HG02642 (cell line): ENCODE results near the gene ZNF497.
"Not testable (repeated sequence)": the region's sequence is repeated elsewhere in the genome, so short reads cannot be mapped to it uniquely, and the experiment has no call there.

Source experiments
- ATAC-seq: cut with Tn5 transposase; IDR thresholded peaks from one replicate; pipeline ENCODE4 v1.9.1; 2021; ENCODE audit warnings: mild to moderate bottlenecking; ENCODE audit not compliant: unreplicated experiment, poor library complexity

The ZNF497 gene

DNA sequence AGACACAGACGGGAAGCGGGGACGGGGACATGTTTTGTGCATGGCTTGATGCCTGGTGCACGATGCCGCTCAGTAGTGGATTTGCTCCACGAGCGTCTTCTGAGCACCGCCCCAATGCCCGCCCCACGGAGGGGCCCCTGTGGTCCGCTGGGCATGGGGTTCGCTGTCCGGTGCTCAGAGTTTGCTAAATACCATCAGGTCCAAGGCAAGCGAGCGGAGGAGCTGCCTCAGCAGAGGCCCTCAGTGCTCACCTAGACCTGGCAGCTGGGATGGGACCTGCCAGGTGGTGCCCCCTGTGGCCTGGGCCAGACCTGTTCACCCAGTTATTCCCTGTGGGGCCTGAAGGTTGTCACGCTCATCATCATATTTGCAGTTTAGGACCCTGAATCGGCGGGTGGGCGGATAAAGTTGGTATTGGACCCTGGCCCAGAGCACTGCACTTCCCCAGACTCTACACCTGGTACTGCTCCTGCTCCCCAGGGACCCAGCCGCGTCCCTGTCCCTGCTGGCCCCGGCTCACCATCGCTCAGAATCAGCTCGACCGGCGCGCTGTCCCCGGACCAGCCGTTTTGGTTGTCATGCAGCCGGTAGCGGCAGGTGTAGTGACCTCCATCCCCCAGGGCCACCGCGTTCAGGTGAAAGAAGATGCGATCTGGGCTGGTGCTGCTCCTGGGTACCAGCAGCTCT, 11.5 kb downstream of the ZNF497 start:
- no peak for ATAC-seq

DNA sequence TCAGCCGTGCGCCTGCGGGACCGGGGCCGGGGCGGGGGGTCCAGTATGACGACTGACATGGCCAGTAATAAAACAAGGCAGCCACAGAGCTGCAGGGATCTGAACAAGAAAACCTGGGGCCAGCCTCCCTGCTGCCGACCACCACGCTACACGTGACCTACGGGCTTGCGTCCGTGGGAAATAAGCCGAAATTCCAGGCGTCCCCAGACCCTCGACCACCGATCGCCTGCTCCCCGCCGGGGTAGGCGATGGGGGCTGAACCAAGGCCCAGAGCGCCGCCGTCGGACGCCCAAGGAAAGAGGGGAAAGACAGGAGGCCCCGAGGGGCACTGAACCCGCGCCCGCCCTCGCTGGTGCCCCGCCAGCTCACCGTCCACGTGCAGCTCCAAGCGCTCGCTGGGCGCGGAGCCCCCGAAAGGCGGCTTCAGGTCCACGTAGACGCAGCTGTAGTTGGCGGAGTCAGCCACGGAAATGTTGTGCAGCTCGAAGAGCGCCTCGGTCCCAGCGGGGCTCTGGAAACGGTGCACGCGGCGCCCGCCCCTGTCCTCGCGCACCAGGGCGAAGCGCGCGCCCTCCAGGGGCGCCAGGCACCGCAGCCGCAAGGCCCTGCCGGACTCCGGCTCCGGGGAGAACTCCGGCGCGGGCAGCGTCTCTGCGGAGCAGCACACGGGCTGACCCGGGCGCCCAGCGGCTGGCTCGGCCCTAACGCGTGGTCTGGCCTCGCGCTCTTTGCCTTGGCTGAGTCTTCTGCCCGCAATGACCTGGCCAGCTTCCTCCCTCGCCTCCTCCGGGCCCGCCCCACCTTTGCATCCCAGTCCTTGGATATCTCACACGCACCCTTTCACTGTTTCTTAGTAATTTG, 12.3 kb downstream of the ZNF497 start:
- ATAC-seq: no peak

DNA sequence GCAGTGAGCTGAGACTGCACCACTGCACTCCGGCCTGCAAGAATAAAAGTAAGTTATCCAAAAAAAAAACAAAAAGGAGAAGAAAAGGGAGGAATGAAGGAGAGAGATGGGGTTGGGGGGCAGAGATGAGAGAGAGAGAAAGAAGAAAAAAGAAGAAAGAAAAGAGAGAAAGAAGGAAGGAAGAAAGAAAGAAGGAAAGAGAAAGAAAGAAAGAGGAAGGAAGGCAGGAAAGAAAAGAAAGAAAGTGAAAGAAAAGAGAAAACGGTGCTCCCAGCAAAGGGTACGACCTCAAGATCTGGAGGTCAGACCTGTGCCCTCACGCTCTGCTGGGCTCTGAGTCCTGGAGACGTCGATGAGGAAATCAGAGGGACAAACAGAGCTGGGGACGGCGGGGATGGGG, 13.0 kb downstream of the ZNF497 start:
- no peak for ATAC-seq

DNA sequence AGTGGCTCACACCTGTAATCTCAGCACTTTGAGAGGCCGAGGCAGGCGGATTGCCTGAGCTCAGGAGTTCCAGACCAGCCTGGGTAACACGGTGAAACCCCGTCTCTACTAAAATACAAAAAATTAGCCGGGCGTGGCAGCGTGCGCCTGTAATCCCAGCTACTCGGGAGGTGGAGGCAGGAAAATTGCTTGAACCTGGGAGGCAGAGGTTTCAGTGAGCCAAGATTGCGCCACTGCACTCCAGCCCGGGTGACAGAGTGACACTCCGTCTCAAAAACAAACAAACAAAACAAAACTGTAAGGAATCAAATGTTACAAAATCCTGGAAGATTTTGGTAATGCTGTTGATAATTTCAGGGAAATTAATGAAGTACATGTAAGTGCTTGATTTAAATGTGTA, 14.5 kb downstream of the ZNF497 start:
- not testable (repeated sequence) for ATAC-seq

DNA sequence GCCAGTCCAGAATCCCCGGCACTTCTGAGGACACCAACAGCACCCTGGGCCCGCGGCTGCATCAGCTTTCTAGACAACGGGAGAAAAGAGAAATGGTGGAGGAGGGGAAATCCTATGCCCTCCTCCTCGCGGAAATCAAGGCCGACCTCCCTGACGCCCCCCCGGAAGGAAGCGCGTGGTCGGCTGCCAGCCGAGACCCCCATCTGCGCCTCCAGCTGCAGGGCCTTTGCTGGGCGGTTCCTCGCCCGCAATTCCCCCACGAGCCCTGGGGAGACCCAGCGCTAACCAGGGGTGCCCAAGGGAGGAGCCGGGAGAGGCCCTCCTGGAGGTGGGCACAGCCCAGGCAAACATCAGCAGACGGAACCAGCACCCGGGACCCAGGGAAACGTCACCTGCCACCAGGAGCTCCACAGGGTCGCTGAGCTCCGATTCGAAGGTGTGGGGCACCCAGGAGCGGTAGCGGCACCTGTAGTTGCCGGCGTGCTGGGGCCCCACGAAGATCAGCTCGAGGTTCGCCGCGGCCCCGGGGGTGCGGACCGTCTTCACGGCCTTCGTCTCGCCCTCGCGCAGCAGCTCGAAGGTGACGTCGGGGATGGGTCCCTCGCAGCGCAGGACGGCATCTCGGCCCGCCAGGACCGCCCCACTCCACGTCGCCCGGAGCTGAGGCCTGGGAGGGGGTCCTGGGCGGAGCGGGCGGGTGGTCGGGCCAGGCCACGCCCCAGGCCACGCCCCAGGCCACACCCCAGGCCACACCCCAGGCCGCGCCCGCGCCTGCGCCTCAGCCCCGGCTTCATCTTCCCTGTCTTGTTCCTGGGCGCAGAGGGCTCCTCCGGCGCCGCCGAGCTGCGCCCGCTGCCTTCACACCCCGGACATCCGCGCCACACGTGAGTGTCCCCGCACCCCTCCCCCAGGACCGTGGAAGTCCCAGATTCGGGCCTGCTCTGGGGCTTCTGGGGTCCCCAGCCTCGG, 15.3 kb downstream of the ZNF497 start:
- ATAC-seq: peak; percentile 89

DNA sequence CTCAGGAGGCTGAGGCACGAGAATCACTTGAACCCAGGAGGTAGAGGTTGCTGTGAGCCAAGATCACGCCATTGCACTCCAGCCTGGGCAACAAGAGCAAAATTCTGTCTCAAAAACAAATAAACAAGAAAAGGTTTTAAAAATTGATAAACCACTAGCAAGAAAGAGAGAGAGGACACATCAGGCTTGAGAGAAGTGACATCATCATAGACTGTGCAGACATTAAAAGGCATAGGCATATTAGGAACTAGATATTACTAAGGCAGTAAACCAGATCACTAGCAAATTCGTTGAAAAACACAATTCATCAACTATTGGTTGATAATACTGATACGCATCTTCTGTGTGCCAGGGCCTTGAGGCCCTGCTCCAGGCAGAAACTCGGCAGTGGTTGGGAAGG, 17.0 kb downstream of the ZNF497 start:
- no peak for ATAC-seq

DNA sequence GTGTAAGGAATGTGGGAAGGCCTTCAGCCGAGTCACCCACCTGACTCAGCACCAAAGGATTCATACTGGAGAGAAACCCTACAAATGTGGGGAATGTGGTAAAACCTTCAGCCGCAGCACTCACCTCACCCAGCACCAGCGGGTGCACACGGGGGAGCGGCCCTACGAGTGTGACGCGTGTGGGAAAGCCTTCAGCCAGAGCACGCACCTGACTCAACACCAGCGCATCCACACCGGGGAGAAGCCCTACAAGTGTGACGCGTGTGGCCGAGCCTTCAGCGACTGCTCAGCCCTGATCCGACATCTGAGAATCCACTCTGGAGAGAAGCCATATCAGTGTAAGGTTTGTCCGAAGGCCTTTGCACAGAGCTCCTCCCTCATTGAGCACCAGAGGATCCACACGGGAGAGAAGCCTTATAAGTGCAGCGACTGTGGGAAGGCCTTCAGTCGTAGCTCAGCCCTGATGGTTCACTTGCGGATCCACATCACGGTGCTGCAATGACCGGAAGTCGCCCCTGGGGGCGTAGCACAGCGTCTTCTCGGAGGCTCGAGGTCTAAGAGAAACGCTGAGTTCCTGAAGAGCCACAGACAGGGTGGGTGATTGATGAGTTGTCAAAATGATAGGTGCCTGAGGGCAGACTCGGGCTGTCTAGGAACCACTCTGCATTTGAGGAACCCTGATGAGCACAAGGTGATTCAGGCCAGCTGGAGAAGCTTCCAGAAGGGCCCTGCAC, 23.6 kb downstream of the ZNF497 start:
- no peak for ATAC-seq

DNA sequence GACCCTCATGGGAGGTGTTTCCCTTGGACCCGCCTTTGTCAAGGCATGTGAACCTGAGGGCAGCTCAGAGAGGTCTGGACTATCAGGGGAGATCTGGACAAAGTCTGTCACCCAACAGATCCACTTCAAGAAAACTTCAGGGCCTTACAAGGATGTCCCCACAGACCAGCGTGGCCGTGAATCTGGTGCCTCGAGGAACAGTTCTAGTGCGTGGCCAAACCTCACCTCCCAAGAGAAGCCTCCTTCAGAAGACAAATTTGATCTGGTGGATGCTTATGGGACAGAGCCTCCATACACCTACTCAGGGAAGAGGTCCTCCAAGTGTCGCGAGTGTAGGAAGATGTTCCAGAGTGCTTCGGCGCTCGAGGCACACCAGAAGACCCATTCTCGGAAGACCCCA, 24.2 kb downstream of the ZNF497 start:
- no peak for ATAC-seq

DNA sequence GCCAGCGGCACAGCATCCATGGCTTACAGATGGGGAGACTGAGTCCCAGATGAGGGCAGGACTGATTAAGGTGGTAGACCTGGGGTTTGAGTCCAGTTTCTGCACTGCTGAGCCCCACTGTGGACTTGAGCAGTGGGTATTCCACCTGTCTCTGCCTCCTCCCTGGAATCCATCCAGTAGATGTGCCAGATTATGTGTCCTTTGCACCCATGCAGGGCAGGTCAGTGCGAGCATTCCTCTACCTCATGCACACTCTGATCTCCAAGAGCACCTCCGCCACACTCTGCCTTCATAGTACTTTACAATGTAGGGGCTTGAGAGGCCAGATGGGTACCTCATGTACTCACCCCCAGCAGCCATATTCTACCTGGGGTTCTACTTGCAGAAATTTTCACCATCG, 25.7 kb downstream of the ZNF497 start:
- ATAC-seq: no peak

DNA sequence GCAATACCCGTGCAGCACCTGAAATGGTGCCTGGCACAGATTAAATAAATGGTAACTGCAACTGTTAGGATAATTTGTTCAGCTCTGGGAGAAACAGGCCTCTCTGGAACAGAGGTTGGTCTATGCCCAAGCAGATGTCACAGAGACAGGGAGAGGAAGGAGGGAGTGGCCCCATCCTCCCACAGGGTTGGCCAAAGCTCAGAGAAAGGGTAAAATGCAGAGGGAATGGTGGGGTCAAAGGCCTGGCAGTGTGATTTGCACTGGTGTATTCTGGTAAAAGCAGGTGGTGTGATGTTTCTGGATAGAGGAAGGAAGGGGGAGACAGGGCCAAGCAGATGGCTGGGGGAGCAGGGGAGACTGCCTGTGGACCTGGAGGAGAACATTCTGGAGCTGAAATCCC, 26.3 kb downstream of the ZNF497 start:
- no peak for ATAC-seq

DNA sequence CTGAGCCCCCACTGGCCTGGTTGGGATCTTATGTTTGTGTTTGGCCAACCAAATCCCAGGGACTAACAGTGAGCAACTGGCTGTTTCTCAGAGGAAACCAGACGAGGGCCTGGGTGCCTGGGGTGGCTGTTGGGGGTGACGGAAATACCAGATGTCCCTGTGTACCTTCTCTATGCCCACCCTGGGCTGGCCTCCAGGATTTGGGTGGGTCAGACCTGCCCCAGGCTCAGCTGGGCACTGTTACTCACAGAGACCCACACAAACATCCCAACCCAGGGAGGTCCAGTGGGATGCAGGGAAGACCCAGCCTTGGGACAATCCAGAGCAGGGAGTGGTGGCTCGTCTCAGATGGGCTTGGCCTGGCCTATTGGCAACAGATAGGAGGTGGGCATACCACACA, 26.9 kb downstream of the ZNF497 start:
- no peak for ATAC-seq

DNA sequence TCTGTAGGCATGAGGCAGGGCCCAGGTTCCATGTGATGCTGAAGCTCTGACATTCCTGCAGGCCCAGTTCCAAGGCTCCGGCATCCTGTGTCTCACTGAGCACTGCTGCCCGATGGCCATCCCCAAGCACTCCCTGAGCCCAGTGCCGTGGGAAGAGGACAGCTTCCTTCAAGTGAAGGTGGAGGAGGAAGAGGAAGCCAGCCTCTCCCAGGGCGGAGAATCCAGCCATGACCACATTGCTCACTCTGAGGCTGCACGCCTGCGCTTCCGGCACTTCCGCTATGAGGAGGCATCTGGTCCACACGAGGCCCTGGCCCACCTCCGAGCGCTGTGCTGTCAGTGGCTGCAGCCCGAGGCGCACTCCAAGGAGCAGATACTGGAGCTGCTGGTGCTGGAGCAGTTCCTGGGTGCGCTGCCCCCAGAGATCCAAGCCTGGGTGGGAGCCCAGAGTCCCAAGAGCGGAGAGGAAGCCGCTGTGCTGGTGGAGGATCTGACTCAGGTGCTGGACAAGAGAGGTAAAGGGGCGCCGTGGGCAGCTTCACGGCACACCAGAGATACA, 27.8 kb downstream of the ZNF497 start:
- ATAC-seq: no peak

DNA sequence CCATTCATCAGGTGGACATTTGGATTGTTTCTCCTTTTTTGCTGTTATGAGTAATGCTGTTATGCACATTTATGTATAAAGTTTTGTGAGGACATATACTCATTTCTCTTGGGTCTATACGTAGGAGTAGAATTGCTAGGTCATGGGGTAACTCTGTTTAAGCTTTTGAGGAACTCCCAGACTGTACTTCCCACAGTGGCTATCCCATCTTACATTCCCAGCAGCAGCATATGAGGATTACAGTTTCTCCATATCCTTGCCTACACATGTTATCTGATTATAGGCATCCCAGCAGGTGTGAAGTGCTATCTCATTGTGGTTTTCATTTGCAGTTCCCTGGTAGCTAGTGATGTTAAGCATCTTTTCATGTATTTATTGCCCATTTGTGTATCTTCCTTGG, 29.9 kb downstream of the ZNF497 start:
- no peak for ATAC-seq

DNA sequence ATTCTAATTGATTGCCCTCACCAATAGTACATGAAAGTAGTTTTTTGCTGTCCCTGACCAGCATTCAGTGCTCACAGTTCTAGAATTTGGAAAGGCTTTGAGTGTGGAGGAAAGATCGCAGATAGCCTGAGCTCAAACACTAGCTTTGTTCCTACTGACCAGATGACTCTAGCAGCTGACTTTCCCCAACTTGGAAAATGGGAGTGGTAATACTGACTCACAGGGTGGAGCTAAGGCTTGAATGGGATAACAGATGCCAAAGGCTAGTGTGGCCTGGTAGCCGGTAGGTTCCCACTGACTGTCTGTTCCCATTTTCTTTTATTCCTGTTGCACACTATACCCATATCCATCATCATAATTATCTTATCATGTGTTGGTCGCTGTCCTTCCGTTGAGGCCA, 32.1 kb downstream of the ZNF497 start:
- no peak for ATAC-seq

DNA sequence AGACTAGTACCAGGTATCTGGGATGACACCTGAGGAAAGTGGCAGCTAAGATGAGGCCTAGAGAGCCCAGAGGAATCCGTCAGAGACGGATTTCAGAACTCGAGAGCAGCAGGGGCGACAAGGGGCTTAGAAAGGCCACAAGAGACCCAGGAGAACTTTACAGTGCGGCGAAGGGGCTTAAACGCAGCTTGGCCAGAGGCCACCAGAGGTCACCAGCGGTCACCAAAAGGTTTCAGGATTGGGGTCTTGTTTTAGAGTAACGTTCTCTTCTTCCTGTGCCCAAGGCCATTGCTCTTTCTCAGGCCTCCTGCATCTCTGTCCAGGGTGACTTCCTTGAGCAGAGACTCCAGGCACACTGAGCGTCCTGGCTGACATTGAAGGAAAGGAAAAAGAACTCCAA, 33.6 kb downstream of the ZNF497 start:
- no peak for ATAC-seq

DNA sequence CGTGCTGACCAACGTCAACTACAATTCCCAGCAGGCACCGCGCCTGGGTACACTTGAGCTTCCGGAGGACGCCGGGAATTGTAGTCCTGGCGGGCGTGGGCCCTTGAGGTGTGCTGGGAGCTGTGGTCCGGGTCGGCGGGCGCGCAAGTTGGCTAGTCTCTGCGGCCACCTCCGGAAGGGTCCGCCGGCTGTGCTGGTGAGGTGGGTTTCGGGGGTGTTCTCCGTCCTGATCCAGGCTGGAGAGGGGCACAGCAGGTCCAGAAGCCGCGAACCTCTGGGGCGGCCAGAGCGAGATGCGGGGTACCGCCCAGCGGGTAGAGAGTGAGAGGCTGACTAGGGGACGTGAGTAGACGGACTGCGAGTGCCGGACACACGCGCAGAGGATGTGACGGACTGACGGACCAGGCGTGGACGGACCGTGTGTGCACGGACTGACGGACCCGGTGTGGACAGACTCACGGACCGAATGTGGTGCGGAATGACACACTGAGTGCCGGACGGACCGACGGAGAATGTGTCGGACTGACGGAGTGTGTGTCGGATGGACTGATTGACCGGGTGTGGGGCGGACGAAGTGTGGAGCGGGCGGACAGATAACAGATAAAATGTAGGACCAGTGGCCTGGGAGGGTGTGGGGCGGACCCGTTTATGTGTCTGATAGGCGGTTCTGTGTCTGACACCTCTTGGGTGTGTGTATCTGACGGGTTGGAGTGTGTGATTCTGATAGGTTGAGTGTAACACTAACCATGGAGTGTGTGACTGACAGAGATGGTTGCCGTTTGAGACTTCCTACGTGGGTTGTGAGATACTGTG, 35.4 kb downstream of the ZNF497 start, which contains the start of gene ZSCAN22:
Gene ZSCAN22, plus strand, starts transcription at position 81 of the 813 bp plus-strand sequence. CDS start 7,809 bp downstream, outside the sequence.
- ATAC-seq: peak; percentile 88

DNA sequence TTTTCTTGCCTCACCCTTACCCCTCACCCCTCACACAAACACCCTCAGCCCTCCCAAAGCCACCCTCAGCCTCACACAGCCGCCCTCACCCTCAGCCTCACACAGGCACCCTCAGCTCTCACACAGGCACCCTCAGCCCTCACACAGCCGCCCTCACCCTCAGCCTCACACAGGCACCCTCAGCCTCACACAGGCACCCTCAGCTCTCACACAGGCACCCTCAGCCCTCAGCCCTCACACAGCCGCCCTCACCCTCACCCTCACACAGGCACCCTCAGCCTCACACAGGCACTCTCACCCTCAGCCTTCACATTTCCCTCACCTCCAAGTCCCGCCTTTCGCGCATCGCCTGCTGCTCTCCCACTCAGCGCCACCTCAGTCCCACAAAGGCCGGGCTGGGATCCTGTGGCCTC, 36.0 kb downstream of the ZNF497 start:
- ATAC-seq: peak; percentile 1

DNA sequence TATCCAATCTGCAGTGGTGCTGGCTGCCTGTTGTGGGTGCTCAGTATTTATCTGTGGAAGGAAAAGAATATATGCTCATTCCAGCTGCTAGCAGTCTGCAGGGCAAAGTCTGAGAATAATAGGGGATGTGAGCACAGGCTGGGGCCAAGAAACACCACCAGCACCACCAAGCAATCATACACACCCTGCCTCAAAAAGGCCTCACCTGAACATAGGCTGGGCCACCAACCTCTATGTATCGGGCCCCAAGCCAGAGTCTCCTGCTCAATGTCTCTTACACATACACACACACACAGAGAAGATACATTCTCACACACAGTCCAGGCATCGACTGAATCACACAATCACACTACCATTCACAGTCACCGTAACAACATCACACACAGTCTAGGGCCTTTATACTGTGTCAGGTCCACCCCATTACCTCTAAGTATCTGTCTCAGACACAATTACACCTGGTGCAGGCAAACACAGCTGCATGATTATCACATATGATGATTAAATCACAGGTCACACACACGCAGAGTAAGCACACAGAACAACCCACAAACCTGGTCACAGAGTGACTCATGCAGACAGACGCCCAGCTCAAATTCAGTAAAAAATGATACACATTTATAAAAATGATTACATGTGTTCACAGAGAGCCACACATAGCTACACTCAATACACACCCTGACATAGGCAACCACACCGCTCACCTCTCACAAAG, 37.1 kb downstream of the ZNF497 start:
- no peak for ATAC-seq
